Calu3 (cell line): ENCODE measurements around the gene METTL21A. TPM values are rescaled to one million over a fixed set of nuclear protein-coding genes. Genes with fewer than 3 reads are reported as not detected.

Experiments
- BruUV-seq: library from RNA; stranded (reverse); fragments of 400-500 nt; replicated peaks from 2 replicates; lab custom pipeline; 2021; lab: Mats Ljungman, UMichigan
- CTCF ChIA-PET: fragments of 300-600 bp; sonication (Branson Sonifier 250); formaldehyde crosslinking; loops from one replicate; lab custom pipeline; 2022; ENCODE audit warnings: antibody characterized with exemption; lab: Charles Lee
- DNase-seq: peaks from one replicate; pipeline ENCODE4 v3.0.0; 2022
- H3K27ac Mint-ChIP-seq: one replicate; pipeline ENCODE4 v1.8.0; 2022; ENCODE audit warnings: mixed read lengths; ENCODE audit not compliant: unreplicated experiment
- H3K27me3 Mint-ChIP-seq: one replicate; pipeline ENCODE4 v1.8.0; 2022; ENCODE audit warnings: mixed read lengths; ENCODE audit not compliant: unreplicated experiment
- H3K36me3 Mint-ChIP-seq: one replicate; pipeline ENCODE4 v1.8.0; 2022; ENCODE audit warnings: mild to moderate bottlenecking, moderate library complexity, mixed read lengths; ENCODE audit not compliant: insufficient read depth, unreplicated experiment
- H3K4me1 Mint-ChIP-seq: one replicate; pipeline ENCODE4 v1.8.0; 2022; ENCODE audit warnings: mild to moderate bottlenecking, low read depth, mixed read lengths; ENCODE audit not compliant: unreplicated experiment
- H3K4me3 Mint-ChIP-seq: one replicate; pipeline ENCODE4 v1.8.0; 2022; ENCODE audit warnings: mild to moderate bottlenecking, low read depth, moderate library complexity, mixed read lengths; ENCODE audit not compliant: unreplicated experiment
- H3K9me3 Mint-ChIP-seq: one replicate; pipeline ENCODE4 v1.8.0; 2022; ENCODE audit warnings: low read depth, mixed read lengths; ENCODE audit not compliant: unreplicated experiment
- CTCF ChIP-seq: fragments of 200-600 bp; IDR thresholded peaks from one replicate; pipeline ENCODE4 v1.8.0; 2022; ENCODE audit warnings: antibody characterized with exemption; ENCODE audit not compliant: unreplicated experiment
- intact Hi-C: fragments of 100-400 bp; cut with micrococcal nuclease; formaldehyde crosslinking; loops from one replicate; pipeline ENCODE4 v1.10.0; 2022; ENCODE audit not compliant: unreplicated experiment
- total RNA-seq: library from RNA; stranded (reverse); gene quantifications from 2 replicates; pipeline ENCODE4 v1.2.3, GENCODE V29; 2022

The METTL21A gene
- total RNA-seq, 1 experiment from 2014 or later, result 27.6 TPM

GRCh38 chr2:207632575-207633493, 7.6 kb upstream of the METTL21A start:
- Mint-ChIP-seq H3K27ac (peak overlapping the region; percentile 64), H3K36me3 (peaks cover 6% of the 10 kb centered on the region), H3K27me3 (no peaks in the 10 kb centered on the region), H3K9me3 (no peaks in the 10 kb centered on the region), H3K4me1 (peaks cover 21% of the 10 kb centered on the region), H3K4me3 (peak overlapping the region; percentile 10)
- no peak for TF ChIP-seq CTCF
- no TSS peak for BruUV-seq
- CTCF ChIA-PET, result interaction anchor here (0.9 to 2.1 kb wide), 8 partner anchors 8 to 164 kb away, joined by 3 to 9 read pairs (median 4); partner anchors contain the start of genes CCNYL1 and METTL21A
- peak; percentile 70 for DNase-seq
- intact Hi-C loops, result loop anchor here (2.0 to 10.0 kb wide), 2 partner anchors 44 to 402 kb away; no protein-coding TSS in a partner anchor

- H3K27me3 Mint-ChIP-seq, result no peaks in the 10 kb centered on the region
- no peak for TF ChIP-seq CTCF
- DNase-seq, result no peak
- no peak overlapping the region for H3K4me3 Mint-ChIP-seq
- CTCF ChIA-PET, result interaction anchor here (0.6 to 0.7 kb wide), 2 partner anchors 58 to 81 kb away, joined by 4 to 6 read pairs; partner anchors contain the start of gene CCNYL1
- BruUV-seq, result no TSS peak
- intact Hi-C loops, result loop anchor here (2.0 to 10.0 kb wide), 2 partner anchors 98 to 404 kb away; no protein-coding TSS in a partner anchor
- H3K36me3 Mint-ChIP-seq, result peaks cover 24% of the 10 kb centered on the region
- peaks cover 29% of the 10 kb centered on the region for H3K4me1 Mint-ChIP-seq
- H3K9me3 Mint-ChIP-seq, result no peaks in the 10 kb centered on the region
- no peak overlapping the region for H3K27ac Mint-ChIP-seq
Observed at GRCh38 chr2:207630491-207630890, 5.3 kb upstream of the METTL21A start.

GRCh38 chr2:207629553-207629952, 4.4 kb upstream of the METTL21A start:
- Mint-ChIP-seq H3K36me3 (peaks cover 33% of the 10 kb centered on the region), H3K27me3 (no peaks in the 10 kb centered on the region), H3K4me3 (no peak overlapping the region), H3K9me3 (no peaks in the 10 kb centered on the region), H3K4me1 (peaks cover 29% of the 10 kb centered on the region), H3K27ac (no peak overlapping the region)
- DNase-seq, result no peak
- no peak for TF ChIP-seq CTCF
- CTCF ChIA-PET, result no interaction called here
- intact Hi-C loops, result no loop called here
- BruUV-seq, result no TSS peak

GRCh38 chr2:207624185-207625013, 795 bp downstream of the METTL21A start:
- Mint-ChIP-seq H3K27me3 (no peaks in the 10 kb centered on the region), H3K9me3 (no peaks in the 10 kb centered on the region), H3K27ac (peak overlapping the region; percentile 58), H3K4me1 (peaks cover 16% of the 10 kb centered on the region), H3K36me3 (peaks cover 54% of the 10 kb centered on the region), H3K4me3 (peak overlapping the region; percentile 86)
- peak; percentile 61 for DNase-seq
- CTCF ChIA-PET, result interaction anchor here (0.9 to 3.2 kb wide), 10 partner anchors 9 to 448 kb away, joined by 3 to 19 read pairs (median 6); partner anchors contain the start of gene CCNYL1
- intact Hi-C loops, result loop anchor here (2.0 kb wide), 2 partner anchors 58 to 86 kb away; partner anchors contain the start of gene CCNYL1
- BruUV-seq, result TSS peak; percentile 58
- no peak for TF ChIP-seq CTCF
